ENCODE measurements around the gene SSBP4. TPM values are rescaled to one million over a fixed set of nuclear protein-coding genes. Genes with fewer than 3 reads are reported as not detected.

The SSBP4 gene
- total RNA-seq, 1 donor = 77.8 TPM

DNA sequence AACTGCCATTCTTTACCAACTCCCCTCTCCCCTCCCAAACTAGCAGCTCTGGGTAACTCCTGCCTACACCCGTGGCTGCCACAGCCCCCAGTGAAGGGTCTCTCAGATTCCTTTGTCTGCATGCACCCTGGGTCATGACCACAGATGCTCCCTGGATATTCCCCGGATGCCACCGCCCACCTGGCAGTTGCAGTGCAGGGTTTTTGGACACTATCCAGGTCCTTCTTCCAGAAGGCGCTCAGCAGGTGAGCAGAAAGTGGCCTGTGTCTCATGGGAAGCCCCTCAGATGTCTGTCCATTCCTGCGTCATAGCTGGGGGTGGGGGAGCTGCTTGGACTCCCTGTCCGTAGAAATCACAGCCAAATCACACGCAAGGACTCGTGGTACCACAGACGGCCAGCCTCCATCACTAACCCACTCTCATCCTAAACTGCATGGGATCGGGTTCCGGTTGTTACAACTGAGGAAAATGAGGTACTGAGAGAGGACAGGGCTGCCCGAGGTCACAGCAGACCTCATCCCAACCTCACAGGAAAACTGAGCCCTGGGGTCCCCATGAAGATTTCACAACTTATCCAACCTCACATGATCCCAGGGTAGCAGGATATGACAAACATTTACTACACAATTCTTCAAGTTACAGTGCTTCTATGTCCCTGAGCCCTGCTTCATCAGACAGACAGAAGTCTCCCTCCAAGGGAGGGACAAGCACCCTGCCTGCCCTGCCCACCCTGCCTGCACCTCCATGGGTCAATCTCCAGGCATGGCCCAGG lies 64.1 kb downstream of the SSBP4 start:
- Histone ChIP-seq H3K27me3 (ENCODE audit: insufficient read depth, low read length) (no peaks in the 10 kb centered on the region), H4K20me1 (ENCODE audit: insufficient read depth, low read length) (peaks cover 73% of the 10 kb centered on the region), H3K4me2 (ENCODE audit: insufficient read depth, low read length) (no peak overlapping the region), H3K4me1 (ENCODE audit: insufficient read depth, low read length) (peaks cover 55% of the 10 kb centered on the region), H3K79me2 (ENCODE audit: insufficient read depth, low read length) (peaks cover 97% of the 10 kb centered on the region), H3K27ac (ENCODE audit: low read depth, low read length) (peak overlapping the region; percentile 17), H2AFZ (ENCODE audit: low read length) (no peak overlapping the region), H3K9me3 (ENCODE audit: low read depth, low read length) (no peaks in the 10 kb centered on the region), H3K4me3 (ENCODE audit: insufficient read depth, low read length) (no peak overlapping the region), H3K36me3 (ENCODE audit: insufficient read depth, low read length) (no peaks in the 10 kb centered on the region)
- peak; percentile 61 for DNase-seq (ENCODE audit: insufficient read length, low spot score, missing footprints)
- TF ChIP-seq, protein P1, sequence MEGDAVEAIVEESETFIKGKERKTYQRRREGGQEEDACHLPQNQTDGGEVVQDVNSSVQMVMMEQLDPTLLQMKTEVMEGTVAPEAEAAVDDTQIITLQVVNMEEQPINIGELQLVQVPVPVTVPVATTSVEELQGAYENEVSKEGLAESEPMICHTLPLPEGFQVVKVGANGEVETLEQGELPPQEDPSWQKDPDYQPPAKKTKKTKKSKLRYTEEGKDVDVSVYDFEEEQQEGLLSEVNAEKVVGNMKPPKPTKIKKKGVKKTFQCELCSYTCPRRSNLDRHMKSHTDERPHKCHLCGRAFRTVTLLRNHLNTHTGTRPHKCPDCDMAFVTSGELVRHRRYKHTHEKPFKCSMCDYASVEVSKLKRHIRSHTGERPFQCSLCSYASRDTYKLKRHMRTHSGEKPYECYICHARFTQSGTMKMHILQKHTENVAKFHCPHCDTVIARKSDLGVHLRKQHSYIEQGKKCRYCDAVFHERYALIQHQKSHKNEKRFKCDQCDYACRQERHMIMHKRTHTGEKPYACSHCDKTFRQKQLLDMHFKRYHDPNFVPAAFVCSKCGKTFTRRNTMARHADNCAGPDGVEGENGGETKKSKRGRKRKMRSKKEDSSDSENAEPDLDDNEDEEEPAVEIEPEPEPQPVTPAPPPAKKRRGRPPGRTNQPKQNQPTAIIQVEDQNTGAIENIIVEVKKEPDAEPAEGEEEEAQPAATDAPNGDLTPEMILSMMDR (IDR thresholded peaks at IDR 0.05; ENCODE audit: extremely low read depth, low read depth, low read length) = no peak

Small RNA genes within 50 kb of the gene (small RNA-seq; reads per million reads assigned to genes)
- gene MIR3189 = 0.67 reads per million

Other genes starting within 250 kb of the SSBP4 start
- gene IFI30, start 245.6 kb upstream of the SSBP4 start, total RNA-seq = 110 and 126 TPM in 2 replicates
- 8.3 and 9.4 TPM in 2 replicates for gene MPV17L2, start 226.2 kb upstream of the SSBP4 start, total RNA-seq
- gene RAB3A, start 215.4 kb upstream of the SSBP4 start, total RNA-seq = 0.72 and 1.8 TPM in 2 replicates
- under 0.01 TPM in 1 of 2 replicates, not detected in the other for gene PDE4C, start 193.0 kb upstream of the SSBP4 start, total RNA-seq
- gene IQCN, start 144.9 kb upstream of the SSBP4 start, total RNA-seq = 2.5 and 3.5 TPM in 2 replicates
- gene JUND, start 137.8 kb upstream of the SSBP4 start, total RNA-seq = 170 and 172 TPM in 2 replicates
- 74.3 and 74.6 TPM in 2 replicates for gene LSM4, start 96.3 kb upstream of the SSBP4 start, total RNA-seq
- 31.1 and 56.3 TPM in 2 replicates for gene PGPEP1, start 78.8 kb upstream of the SSBP4 start, total RNA-seq
- gene GDF15, start 33.2 kb upstream of the SSBP4 start, total RNA-seq = 61.6 and 74.2 TPM in 2 replicates
- gene LRRC25, start 21.8 kb upstream of the SSBP4 start, total RNA-seq = 0.88 and 1.1 TPM in 2 replicates
- 7.7 and 8.0 TPM in 2 replicates for gene ISYNA1, start 18.7 kb downstream of the SSBP4 start, total RNA-seq
- 17.1 and 18.5 TPM in 2 replicates for gene ELL, start 102.7 kb downstream of the SSBP4 start, total RNA-seq
- 253 and 288 TPM in 2 replicates for gene FKBP8, start 124.2 kb downstream of the SSBP4 start, total RNA-seq
- gene KXD1, start 138.5 kb downstream of the SSBP4 start, total RNA-seq = 92.8 and 104 TPM in 2 replicates
- 554 and 556 TPM in 2 replicates for gene UBA52, start 152.5 kb downstream of the SSBP4 start, total RNA-seq
- 27.7 and 29.7 TPM in 2 replicates for gene REX1BD, start 169.4 kb downstream of the SSBP4 start, total RNA-seq
- gene CRLF1, start 187.4 kb downstream of the SSBP4 start, total RNA-seq = 6.9 and 15.9 TPM in 2 replicates
- gene TMEM59L, start 193.5 kb downstream of the SSBP4 start, total RNA-seq = 0.36 and 2.1 TPM in 2 replicates
- 5.1 and 5.3 TPM in 2 replicates for gene KLHL26, start 217.6 kb downstream of the SSBP4 start, total RNA-seq